GM12801 (cell line): ENCODE results near the gene SMNDC1.

Experiments
- TF ChIP-seq, protein P1 (sequence below): IDR thresholded peaks from one replicate; pipeline ENCODE4 v1.5.1; 2011; ENCODE audit warnings: control low read depth; ENCODE audit not compliant: insufficient read length; ENCODE audit errors: extremely low read depth

Gene SMNDC1

DNA sequence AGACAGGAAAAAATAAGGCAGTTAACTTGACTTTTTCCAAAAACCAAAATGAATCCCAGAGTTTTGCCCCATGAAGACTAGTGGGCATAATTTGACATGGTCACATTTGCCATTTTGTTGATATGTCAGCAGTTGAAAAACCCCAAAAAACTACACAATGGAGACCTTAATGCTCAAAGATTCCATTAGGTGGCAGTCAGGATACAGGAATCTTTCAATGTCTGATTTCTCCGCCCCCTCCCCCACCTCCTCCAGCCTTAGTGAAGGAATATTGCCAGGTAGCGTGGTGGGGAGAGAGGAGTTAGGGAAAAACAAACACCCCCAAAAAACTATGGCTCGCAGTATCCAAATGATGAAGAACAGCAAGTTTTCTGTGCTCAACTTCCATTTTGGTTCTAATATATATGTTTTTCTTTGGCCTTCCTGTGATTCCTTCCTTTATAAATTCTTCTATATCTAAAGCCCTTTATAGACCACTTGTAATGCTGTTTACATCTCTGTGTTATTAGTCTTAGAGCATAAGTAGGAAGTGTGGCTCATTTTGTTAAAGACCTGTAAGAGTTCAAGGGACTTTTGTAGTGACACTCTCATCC lies 6.7 kb upstream of the SMNDC1 start:
- TF ChIP-seq, protein P1, sequence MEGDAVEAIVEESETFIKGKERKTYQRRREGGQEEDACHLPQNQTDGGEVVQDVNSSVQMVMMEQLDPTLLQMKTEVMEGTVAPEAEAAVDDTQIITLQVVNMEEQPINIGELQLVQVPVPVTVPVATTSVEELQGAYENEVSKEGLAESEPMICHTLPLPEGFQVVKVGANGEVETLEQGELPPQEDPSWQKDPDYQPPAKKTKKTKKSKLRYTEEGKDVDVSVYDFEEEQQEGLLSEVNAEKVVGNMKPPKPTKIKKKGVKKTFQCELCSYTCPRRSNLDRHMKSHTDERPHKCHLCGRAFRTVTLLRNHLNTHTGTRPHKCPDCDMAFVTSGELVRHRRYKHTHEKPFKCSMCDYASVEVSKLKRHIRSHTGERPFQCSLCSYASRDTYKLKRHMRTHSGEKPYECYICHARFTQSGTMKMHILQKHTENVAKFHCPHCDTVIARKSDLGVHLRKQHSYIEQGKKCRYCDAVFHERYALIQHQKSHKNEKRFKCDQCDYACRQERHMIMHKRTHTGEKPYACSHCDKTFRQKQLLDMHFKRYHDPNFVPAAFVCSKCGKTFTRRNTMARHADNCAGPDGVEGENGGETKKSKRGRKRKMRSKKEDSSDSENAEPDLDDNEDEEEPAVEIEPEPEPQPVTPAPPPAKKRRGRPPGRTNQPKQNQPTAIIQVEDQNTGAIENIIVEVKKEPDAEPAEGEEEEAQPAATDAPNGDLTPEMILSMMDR: no peak

DNA sequence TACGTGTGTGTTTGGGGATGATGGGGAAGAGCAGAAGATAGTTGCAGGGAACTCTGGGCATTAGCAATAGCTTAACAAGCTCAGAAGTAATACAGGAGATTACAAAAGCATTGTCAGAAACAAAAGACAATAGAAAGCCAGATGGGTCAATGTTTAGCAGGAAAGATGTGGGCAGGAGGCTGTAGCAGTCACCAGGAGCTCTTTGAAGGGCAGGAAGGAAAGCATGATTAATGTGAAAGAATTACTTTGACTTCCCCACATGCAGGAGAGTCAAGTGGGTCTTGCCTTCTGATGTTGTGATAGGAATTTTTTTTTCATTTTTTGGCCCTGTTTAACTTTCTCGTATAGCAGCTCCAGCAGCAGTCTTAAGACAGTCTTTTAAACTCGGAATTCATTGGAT lies 6.0 kb upstream of the SMNDC1 start:
- TF ChIP-seq, protein P1: no peak

DNA sequence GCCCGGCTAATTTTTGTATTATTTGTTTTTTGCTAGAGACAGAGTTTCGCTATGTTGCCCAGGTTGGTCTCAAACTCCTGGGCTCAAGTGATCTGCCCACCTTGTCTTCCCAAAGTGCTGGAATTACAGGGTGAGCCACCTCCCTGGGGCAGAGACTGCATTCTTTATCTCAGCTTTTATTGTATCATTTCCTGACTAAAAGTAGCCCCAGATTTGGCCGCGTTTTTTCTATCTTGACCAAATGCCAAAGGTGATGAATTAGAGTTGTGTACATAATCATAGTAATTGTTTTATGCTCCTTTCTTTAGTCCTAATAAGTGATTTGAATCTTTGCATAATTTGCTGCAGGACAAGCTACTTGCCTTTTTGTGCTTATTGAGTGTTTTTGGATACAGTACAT lies 3.1 kb upstream of the SMNDC1 start:
- TF ChIP-seq, protein P1: no peak

DNA sequence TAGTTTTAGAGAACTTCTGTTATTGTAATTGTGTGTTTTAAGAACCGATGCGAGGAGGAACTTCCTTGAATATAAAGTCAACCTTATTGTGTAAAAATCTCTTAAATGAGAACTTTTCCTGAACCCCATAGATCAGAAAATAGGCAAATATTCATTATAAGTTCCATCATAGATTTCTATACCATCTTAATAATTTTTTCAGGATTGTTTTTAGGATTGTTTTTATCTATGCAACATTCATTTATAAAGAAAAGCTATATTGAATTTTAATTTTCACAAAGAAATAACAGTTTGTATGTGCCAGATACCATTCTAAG lies 1.7 kb upstream of the SMNDC1 start:
- TF ChIP-seq, protein P1: no peak

DNA sequence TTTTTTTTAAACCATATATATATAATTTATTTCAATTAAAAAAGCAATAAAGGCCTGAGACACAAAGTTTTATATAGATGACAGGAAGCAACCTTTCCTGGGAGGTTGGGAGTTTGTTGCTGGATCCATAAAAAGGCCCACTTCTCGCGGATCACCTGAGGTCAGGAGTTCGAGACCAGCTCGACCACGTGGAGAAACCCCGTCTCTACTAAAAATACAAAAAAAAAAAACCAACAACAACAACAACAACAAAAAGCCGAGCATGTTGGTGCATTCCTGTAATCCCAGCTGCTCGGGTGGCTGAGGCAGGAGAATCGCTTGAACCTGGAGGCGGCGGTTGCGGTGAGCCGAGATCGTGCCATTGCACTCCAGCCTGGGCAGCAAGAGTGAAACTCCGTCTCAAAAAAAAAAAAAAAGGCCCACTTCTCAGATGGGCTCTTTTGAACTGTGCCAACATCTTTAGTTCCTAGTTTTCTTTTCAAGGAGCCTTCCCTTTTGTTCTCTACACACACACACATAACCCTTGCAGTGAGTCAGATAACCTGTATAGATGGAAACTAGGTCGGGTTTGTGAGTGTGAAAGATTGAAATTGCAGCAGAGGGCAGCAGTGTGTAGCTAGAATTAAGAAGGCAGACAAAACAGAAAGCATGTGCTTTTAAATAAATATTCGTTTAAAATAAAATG lies 1.2 kb upstream of the SMNDC1 start:
- TF ChIP-seq, protein P1: no peak

DNA sequence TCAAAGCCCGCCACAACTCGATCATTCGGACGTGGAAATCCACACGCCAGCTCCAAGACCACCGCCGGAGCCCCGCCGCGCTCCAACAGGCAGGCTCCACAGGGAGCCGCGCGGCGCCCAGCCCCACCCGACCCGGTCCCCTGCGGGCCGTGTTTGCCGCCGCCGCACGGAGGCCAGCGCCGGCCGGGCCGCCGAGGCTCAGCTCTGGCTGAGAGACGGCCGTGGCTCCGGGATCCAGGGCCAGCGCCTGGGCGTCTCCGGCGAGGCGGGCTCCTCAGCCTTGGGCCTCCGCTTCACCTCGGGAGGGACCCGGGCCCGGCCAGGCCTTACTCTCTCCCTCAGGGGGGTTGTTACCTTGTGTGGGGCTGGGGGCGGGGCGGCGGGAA lies 333 bp downstream of the SMNDC1 start:
- TF ChIP-seq, protein P1: no peak

DNA sequence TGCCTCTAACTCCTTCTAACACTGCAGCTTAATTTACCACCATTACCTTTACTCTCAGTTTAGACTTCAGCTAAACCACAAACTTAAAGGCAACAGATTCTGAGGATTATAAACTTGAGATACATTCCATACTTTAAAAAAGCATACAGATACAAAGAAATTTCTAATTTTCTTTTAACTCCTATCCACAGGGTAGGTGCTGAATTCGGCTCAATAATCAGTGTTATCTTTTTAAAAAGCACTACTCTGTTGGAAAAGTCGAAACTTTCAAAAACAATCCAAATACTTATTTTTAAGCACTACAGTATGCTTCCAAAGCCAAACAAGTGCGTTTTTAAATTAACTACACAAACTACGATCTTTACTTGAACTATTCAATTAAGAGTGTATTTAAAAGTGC lies 1.0 kb downstream of the SMNDC1 start:
- TF ChIP-seq, protein P1: no peak
